ENCODE data around the gene DUS3L.

Gene DUS3L

GRCh38 chr19:5790559-5791520, at the start of gene DUS3L:
DUS3L (minus strand) TSS chr19:5791163; CDS start chr19:5791141, 22 bp downstream.
- DNase-seq, result peak; percentile 98

GRCh38 chr19:5839065-5840017, 48.4 kb upstream of the DUS3L start, which contains the start of gene FUT6:
FUT6 (minus strand) TSS chr19:5839702; CDS start chr19:5832567, 7,135 bp downstream.
- no peak for DNase-seq

GRCh38 chr19:5838353-5839064, 47.5 kb upstream of the DUS3L start:
- DNase-seq, result no peak

GRCh38 chr19:5837761-5838352, 46.9 kb upstream of the DUS3L start:
- no peak for DNase-seq

GRCh38 chr19:5832527-5833216, 41.7 kb upstream of the DUS3L start:
- DNase-seq, result no peak

GRCh38 chr19:5832061-5832460, 41.1 kb upstream of the DUS3L start:
- no peak for DNase-seq

GRCh38 chr19:5831159-5831558, 40.2 kb upstream of the DUS3L start:
- no peak for DNase-seq

- DNase-seq, result no peak
These were observed 38.8 kb upstream of the DUS3L start for GRCh38 chr19:5829567-5830310.

- peak; percentile 93 for DNase-seq
These were observed 38.0 kb upstream of the DUS3L start for GRCh38 chr19:5828661-5829566.

GRCh38 chr19:5827891-5828660, 37.1 kb upstream of the DUS3L start:
- peak; percentile 98 for DNase-seq

- no peak for DNase-seq
These were observed 36.5 kb upstream of the DUS3L start for GRCh38 chr19:5827342-5827890.

- peak; percentile 92 for DNase-seq
These were observed 35.8 kb upstream of the DUS3L start for GRCh38 chr19:5826531-5827341.

- DNase-seq, result no peak
These were observed 34.2 kb upstream of the DUS3L start for GRCh38 chr19:5825178-5825577.

GRCh38 chr19:5824751-5825150, 33.8 kb upstream of the DUS3L start:
- no peak for DNase-seq

- peak; percentile 82 for DNase-seq
These were observed 32.8 kb upstream of the DUS3L start for GRCh38 chr19:5823579-5824281.

GRCh38 chr19:5822181-5822844, 31.4 kb upstream of the DUS3L start:
- no peak for DNase-seq

All from islet precursor cell (in vitro differentiated cells).